Stomach (tissue), 4 donors: ENCODE data around the gene BORCS6.

ENCODE experiments used
- CTCF ChIP-seq, 7 experiments: fragments of 450-650 bp in 4 of 7; fragments of 200-600 bp in 3 of 7; sonication (generic) in 3 of 7; IDR thresholded peaks; one replicate each; pipeline ENCODE4 v1.5.1; 2016 to 2019; ENCODE audit warnings: antibody characterized with exemption in 7 of 7, control low read depth in 2 of 7, mild to moderate bottlenecking in 1 of 7
- EP300 ChIP-seq: sonication (generic); formaldehyde crosslinking; IDR thresholded peaks from one replicate; pipeline ENCODE4 v1.6.1; 2017; ENCODE audit warnings: antibody characterized with exemption
- POLR2A ChIP-seq, 4 donors: fragments of 450-650 bp; IDR thresholded peaks; one replicate each; pipeline ENCODE4 v1.6.1; 2016; ENCODE audit warnings: antibody characterized with exemption in 4 of 4, control low read depth in 2 of 4, mild to moderate bottlenecking in 1 of 4, moderate library complexity in 1 of 4

GRCh38 chr17:8143581-8144400 is 46.2 kb downstream of the BORCS6 start:
- TF ChIP-seq EP300, result no peak
- TF ChIP-seq POLR2A (IDR thresholded peaks at IDR 0.05), result no peak
- no peak for TF ChIP-seq CTCF (IDR thresholded peaks at IDR 0.05)
